Panc1 (cell line): ENCODE results near the gene RGS3. TPM values are rescaled to one million over a fixed set of nuclear protein-coding genes. Genes with fewer than 3 reads are reported as not detected.

Experiments used
- ATAC-seq: fragments of 200-7000 bp; cut with Tn5 transposase; 2 replicates; pipeline ENCODE4 v1.9.1; 2020; ENCODE audit warnings: mild to moderate bottlenecking, moderate library complexity
- BruUV-seq: library from RNA; stranded (reverse); fragments of 400-500 nt; replicated peaks from 2 replicates; lab custom pipeline; 2021; lab: Mats Ljungman, UMichigan
- CTCF ChIA-PET: fragments of 300-600 bp; sonication (Branson Sonifier 250); formaldehyde crosslinking; loops from one replicate; lab custom pipeline; 2022; ENCODE audit warnings: antibody characterized with exemption; lab: Charles Lee
- POLR2A ChIA-PET: fragments of 300-600 bp; sonication (Branson Sonifier 250); formaldehyde crosslinking; loops from one replicate; lab custom pipeline; 2022; ENCODE audit warnings: antibody characterized with exemption; lab: Charles Lee
- DNase-seq: peaks from one replicate; pipeline ENCODE4 v3.0.0-alpha.2; 2010; ENCODE audit warnings: low read depth, low spot score
- H3K27ac ChIP-seq: 2 replicates; pipeline ENCODE4 v1.5.1; 2011; ENCODE audit warnings: mild to moderate bottlenecking, low read length, inconsistent platforms
- H3K27me3 ChIP-seq: fragments of 200-500 bp; sonication (Bioruptor generic); 2 replicates; pipeline ENCODE4 v1.6.0; 2014; ENCODE audit warnings: low read length, inconsistent platforms; ENCODE audit not compliant: control insufficient read depth, insufficient read depth
- H3K36me3 ChIP-seq: fragments of 200-500 bp; sonication (Bioruptor generic); 2 replicates; pipeline ENCODE4 v1.5.1; 2014; ENCODE audit warnings: inconsistent platforms, mild to moderate bottlenecking, low read length, moderate library complexity; ENCODE audit not compliant: control insufficient read depth, insufficient read depth
- H3K4me1 ChIP-seq: 2 replicates; pipeline ENCODE4 v1.5.1; 2011; ENCODE audit warnings: inconsistent platforms, mild to moderate bottlenecking, low read length, moderate library complexity; ENCODE audit not compliant: control insufficient read depth, insufficient read depth
- H3K4me3 ChIP-seq, 2 experiments: 2 replicates each; pipeline ENCODE4 v1.5.1; 2011 to 2012; ENCODE audit warnings: low read depth in 2 of 2, low read length in 2 of 2, mild to moderate bottlenecking in 2 of 2, inconsistent platforms in 1 of 2, moderate library complexity in 1 of 2
- H3K9me3 ChIP-seq: fragments of 200-500 bp; sonication (Bioruptor generic); 2 replicates; pipeline ENCODE4 v1.5.1; 2014; ENCODE audit warnings: low read depth, mild to moderate bottlenecking, inconsistent platforms, low read length, moderate library complexity; ENCODE audit not compliant: control insufficient read depth, insufficient read depth
- POLR2AphosphoS5 ChIP-seq: IDR thresholded peaks from 2 replicates; pipeline ENCODE4 v1.6.1; 2012; ENCODE audit warnings: mild to moderate bottlenecking, low read depth, low read length, moderate library complexity
- SIN3A ChIP-seq: IDR thresholded peaks from 2 replicates; pipeline ENCODE4 v1.6.1; 2012; ENCODE audit warnings: low read depth, mild to moderate bottlenecking, low read length, moderate library complexity, borderline replicate concordance; ENCODE audit not compliant: insufficient read depth
- TCF7L2 ChIP-seq: IDR thresholded peaks from 2 replicates; pipeline ENCODE4 v1.6.1; 2011; ENCODE audit warnings: mild to moderate bottlenecking, low read depth, low read length, inconsistent platforms
- in situ Hi-C: cut with HindIII; loops from 2 replicates; pipeline ENCODE4 v1.10.0; 2016; ENCODE audit warnings: low sequenced_read_pairs, low pct_unique_long_range_greater_than_20kb
- intact Hi-C: fragments of 100-400 bp; cut with micrococcal nuclease; formaldehyde crosslinking; loops from one replicate; pipeline ENCODE4 v1.10.0; 2022; ENCODE audit not compliant: unreplicated experiment
- total RNA-seq: library from RNA; stranded (reverse); gene quantifications from one replicate; pipeline ENCODE4 v1.2.1, GENCODE V29; 2021; ENCODE audit not compliant: unreplicated experiment
- TF ChIP-seq, protein P1 (sequence below): fragments of 450-650 bp; IDR thresholded peaks from 2 replicates; pipeline ENCODE4 v1.5.1; 2017; ENCODE audit warnings: mild to moderate bottlenecking
- TF ChIP-seq, protein P2 (sequence below), 2 experiments: IDR thresholded peaks; 2 replicates each; pipeline ENCODE4 v1.6.1; 2011 to 2012; ENCODE audit warnings: low read depth in 2 of 2, control low read depth in 1 of 2, low read length in 1 of 2, mild to moderate bottlenecking in 1 of 2, moderate library complexity in 1 of 2; ENCODE audit not compliant: insufficient read depth in 1 of 2

The RGS3 gene
- total RNA-seq, 1 experiment from 2014 or later: 15.1 TPM

DNA sequence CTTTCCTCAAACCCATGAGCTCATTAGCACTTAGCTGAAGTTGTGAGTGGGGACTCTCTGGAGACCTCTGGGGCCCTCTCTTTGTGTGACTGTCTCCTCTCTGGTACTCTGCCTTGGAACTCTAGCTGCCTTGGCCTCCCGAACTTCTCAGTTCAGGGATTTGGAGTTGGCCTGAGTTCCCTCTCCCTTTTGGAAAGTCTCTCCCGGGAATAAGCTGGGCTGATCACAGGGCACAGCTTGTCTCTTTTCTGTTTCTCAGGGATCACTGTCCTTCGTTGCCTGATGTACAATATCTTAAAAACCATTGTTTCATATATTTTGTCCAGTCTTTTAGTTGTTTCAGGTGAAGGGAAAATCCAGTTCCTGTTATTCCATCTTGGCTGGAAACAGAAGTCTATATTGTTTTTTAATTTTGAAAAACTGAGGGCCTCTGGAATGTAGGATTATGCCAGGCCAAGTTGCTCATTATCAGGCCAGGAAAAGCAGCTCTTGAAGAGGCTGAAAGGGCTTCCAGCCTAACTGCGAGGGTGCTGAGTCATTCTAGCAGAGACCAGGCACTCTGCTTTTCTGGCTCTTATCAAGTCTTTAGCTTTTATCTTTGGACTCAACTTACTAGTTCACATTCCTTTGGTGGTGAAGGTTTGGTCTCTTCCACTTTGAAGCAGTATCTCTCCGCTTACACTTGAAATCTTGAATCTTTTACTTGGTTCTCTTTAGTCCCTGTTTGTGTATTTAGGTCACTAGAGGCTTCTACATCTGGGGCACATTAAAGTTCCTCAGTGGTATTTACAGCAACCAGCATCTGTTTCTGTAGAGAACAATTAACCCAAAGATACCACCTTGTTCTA lies 8.4 kb upstream of the RGS3 start:
- intact Hi-C loops (no loop called here), in situ Hi-C loops (no loop called here)
- TF ChIP-seq, protein P1, sequence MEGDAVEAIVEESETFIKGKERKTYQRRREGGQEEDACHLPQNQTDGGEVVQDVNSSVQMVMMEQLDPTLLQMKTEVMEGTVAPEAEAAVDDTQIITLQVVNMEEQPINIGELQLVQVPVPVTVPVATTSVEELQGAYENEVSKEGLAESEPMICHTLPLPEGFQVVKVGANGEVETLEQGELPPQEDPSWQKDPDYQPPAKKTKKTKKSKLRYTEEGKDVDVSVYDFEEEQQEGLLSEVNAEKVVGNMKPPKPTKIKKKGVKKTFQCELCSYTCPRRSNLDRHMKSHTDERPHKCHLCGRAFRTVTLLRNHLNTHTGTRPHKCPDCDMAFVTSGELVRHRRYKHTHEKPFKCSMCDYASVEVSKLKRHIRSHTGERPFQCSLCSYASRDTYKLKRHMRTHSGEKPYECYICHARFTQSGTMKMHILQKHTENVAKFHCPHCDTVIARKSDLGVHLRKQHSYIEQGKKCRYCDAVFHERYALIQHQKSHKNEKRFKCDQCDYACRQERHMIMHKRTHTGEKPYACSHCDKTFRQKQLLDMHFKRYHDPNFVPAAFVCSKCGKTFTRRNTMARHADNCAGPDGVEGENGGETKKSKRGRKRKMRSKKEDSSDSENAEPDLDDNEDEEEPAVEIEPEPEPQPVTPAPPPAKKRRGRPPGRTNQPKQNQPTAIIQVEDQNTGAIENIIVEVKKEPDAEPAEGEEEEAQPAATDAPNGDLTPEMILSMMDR: no peak
- H3K27me3 ChIP-seq: no peaks in the 10 kb centered on the region
- DNase-seq (no peak), ATAC-seq (no peak)
- POLR2A ChIA-PET: no interaction called here
- CTCF ChIA-PET: interaction anchor here (0.7 kb wide), 1 partner anchor 136 kb away, joined by 3 read pairs; no protein-coding TSS in a partner anchor
- no peaks in the 10 kb centered on the region for H3K4me1 ChIP-seq
- H3K36me3 ChIP-seq: no peaks in the 10 kb centered on the region
- H3K27ac ChIP-seq: peak overlapping the region; percentile 49; the same call in 1 of the 2 replicates
- no peaks in the 10 kb centered on the region for H3K9me3 ChIP-seq
- no TSS peak for BruUV-seq
- no peak overlapping the region for H3K4me3 ChIP-seq

DNA sequence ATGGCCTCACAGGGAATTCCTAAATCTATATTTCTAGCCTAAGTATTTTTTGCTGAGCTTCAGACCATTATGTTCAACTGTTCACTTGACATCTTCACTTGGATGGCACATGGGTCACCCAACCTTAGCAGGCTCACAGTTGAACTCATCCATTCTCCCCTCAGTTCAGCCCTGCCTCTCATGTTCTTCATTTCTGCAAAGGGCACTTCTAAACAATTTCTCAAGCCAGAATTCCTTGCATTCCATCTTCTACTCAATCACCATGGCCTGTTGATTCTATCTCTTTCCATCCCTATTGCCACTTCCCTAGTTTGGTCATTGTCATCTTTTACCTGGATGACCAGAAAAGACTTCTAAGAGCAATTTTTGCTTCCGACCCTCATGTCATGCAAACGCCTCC lies 7.3 kb upstream of the RGS3 start:
- Histone ChIP-seq H3K27ac (no peak overlapping the region), H3K4me3 (no peak overlapping the region), H3K36me3 (no peaks in the 10 kb centered on the region), H3K27me3 (no peaks in the 10 kb centered on the region), H3K9me3 (no peaks in the 10 kb centered on the region), H3K4me1 (no peaks in the 10 kb centered on the region)
- DNase-seq (no peak), ATAC-seq (no peak)
- in situ Hi-C loops: no loop called here
- ChIA-PET CTCF (interaction anchor here (0.7 kb wide), 1 partner anchor 135 kb away, joined by 3 read pairs; no protein-coding TSS in a partner anchor), POLR2A (no interaction called here)
- intact Hi-C loops: no loop called here
- TF ChIP-seq, protein P2, sequence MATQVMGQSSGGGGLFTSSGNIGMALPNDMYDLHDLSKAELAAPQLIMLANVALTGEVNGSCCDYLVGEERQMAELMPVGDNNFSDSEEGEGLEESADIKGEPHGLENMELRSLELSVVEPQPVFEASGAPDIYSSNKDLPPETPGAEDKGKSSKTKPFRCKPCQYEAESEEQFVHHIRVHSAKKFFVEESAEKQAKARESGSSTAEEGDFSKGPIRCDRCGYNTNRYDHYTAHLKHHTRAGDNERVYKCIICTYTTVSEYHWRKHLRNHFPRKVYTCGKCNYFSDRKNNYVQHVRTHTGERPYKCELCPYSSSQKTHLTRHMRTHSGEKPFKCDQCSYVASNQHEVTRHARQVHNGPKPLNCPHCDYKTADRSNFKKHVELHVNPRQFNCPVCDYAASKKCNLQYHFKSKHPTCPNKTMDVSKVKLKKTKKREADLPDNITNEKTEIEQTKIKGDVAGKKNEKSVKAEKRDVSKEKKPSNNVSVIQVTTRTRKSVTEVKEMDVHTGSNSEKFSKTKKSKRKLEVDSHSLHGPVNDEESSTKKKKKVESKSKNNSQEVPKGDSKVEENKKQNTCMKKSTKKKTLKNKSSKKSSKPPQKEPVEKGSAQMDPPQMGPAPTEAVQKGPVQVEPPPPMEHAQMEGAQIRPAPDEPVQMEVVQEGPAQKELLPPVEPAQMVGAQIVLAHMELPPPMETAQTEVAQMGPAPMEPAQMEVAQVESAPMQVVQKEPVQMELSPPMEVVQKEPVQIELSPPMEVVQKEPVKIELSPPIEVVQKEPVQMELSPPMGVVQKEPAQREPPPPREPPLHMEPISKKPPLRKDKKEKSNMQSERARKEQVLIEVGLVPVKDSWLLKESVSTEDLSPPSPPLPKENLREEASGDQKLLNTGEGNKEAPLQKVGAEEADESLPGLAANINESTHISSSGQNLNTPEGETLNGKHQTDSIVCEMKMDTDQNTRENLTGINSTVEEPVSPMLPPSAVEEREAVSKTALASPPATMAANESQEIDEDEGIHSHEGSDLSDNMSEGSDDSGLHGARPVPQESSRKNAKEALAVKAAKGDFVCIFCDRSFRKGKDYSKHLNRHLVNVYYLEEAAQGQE (IDR thresholded peaks at IDR 0.05; ENCODE audit: insufficient read depth in 1 of 2, low read depth in 2 of 2, low read length in 1 of 2): no peak
- no peak for TF ChIP-seq POLR2AphosphoS5
- no peak for TF ChIP-seq SIN3A
- TF ChIP-seq, protein P1: no peak
- TF ChIP-seq TCF7L2: no peak
- no TSS peak for BruUV-seq
